GM23248 (cell line): ENCODE data around the gene STIM1. TPM values are rescaled to one million over a fixed set of nuclear protein-coding genes. Genes with fewer than 3 reads are reported as not detected.

Source experiments
- DNase-seq: peaks from one replicate; pipeline ENCODE4 v3.0.0-alpha.2; 2015
- H2AFZ ChIP-seq: fragments of 200-600 bp; sonication (generic); 2 replicates; pipeline ENCODE4 v1.6.1; 2016; ENCODE audit warnings: antibody characterized with exemption
- H3F3A ChIP-seq: fragments of 200-600 bp; sonication (generic); 2 replicates; pipeline ENCODE4 v1.6.1; 2016; ENCODE audit warnings: mild to moderate bottlenecking, antibody characterized with exemption, mixed run types; ENCODE audit not compliant: insufficient read depth
- H3K27ac ChIP-seq: fragments of 200-600 bp; sonication (generic); 2 replicates; pipeline ENCODE4 v1.5.1; 2016; ENCODE audit warnings: mild to moderate bottlenecking
- H3K27me3 ChIP-seq: fragments of 200-600 bp; sonication (generic); replicated peaks from 2 replicates; pipeline ENCODE4 v1.6.1; 2016; ENCODE audit warnings: mild to moderate bottlenecking; ENCODE audit not compliant: insufficient read depth
- H3K36me3 ChIP-seq: fragments of 200-600 bp; sonication (generic); 2 replicates; pipeline ENCODE4 v1.6.1; 2016; ENCODE audit warnings: low read depth, mild to moderate bottlenecking
- H3K4me1 ChIP-seq: fragments of 200-600 bp; sonication (generic); 2 replicates; pipeline ENCODE4 v1.6.1; 2016; ENCODE audit warnings: mild to moderate bottlenecking; ENCODE audit not compliant: insufficient read depth
- H3K4me2 ChIP-seq: fragments of 200-600 bp; sonication (generic); one replicate; pipeline ENCODE4 v1.6.1; 2016; ENCODE audit warnings: mild to moderate bottlenecking; ENCODE audit not compliant: unreplicated experiment
- H3K4me3 ChIP-seq: fragments of 200-600 bp; sonication (generic); 2 replicates; pipeline ENCODE4 v1.5.1; 2016; ENCODE audit warnings: mild to moderate bottlenecking
- H3K79me2 ChIP-seq: fragments of 200-600 bp; sonication (generic); 2 replicates; pipeline ENCODE4 v1.6.1; 2016; ENCODE audit warnings: mild to moderate bottlenecking; ENCODE audit not compliant: insufficient read depth
- H3K9ac ChIP-seq: fragments of 200-600 bp; sonication (generic); 2 replicates; pipeline ENCODE4 v1.6.1; 2016; ENCODE audit warnings: mild to moderate bottlenecking
- H3K9me2 ChIP-seq: fragments of 200-600 bp; sonication (generic); 2 replicates; pipeline ENCODE4 v1.6.1; 2016; ENCODE audit warnings: mixed run types, mild to moderate bottlenecking, moderate library complexity; ENCODE audit not compliant: insufficient read depth
- H3K9me3 ChIP-seq: fragments of 200-600 bp; sonication (generic); one replicate; pipeline ENCODE4 v1.6.1; 2017; ENCODE audit warnings: low read depth
- H4K20me1 ChIP-seq: fragments of 200-600 bp; sonication (generic); 2 replicates; pipeline ENCODE4 v1.6.0; 2016; ENCODE audit not compliant: insufficient read depth
- EZH2 ChIP-seq: fragments of 200-600 bp; sonication (generic); IDR thresholded peaks from 2 replicates; pipeline ENCODE4 v1.6.1; 2018; ENCODE audit warnings: antibody characterized with exemption, mild to moderate bottlenecking; ENCODE audit not compliant: insufficient read depth, poor library complexity, severe bottlenecking
- EZH2phosphoT487 ChIP-seq: fragments of 200-600 bp; sonication (generic); IDR thresholded peaks from 2 replicates; pipeline ENCODE4 v1.6.1; 2018; ENCODE audit warnings: antibody characterized with exemption, moderate library complexity, mild to moderate bottlenecking, low read depth; ENCODE audit not compliant: insufficient read depth
- WGBS, 2 experiments: methylation state at CpG; one replicate each; pipeline ENCODE4 v1.1.6; 2015 to 2017; ENCODE audit warnings: low lambda C conversion rate in 2 of 2, low coverage in 1 of 2; ENCODE audit errors: missing lambda C conversion rate in 2 of 2; 5-methylcytosine and 5-hydroxymethylcytosine counted together
- in situ Hi-C: fragments of 300-500 bp; cut with MboI; formaldehyde crosslinking; loops from 2 replicates; pipeline ENCODE4 v1.15.0; 2020
- polyA plus RNA-seq: library from polyadenylated mRNA; unstranded; fragments of >200 nt; fragmentation: Nextera tagmentation; extraction: Ambion mirVana; gene quantifications from 2 replicates; pipeline ENCODE4 v1.2.1, GENCODE V29; 2016
- total RNA-seq: library from RNA; depleted of rRNA; stranded (reverse); fragments of >200 nt; shearing (Covaris generic); gene quantifications from 2 replicates; pipeline ENCODE4 v1.2.3, GENCODE V29; 2014

STIM1 gene
- total and polyA plus RNA-seq, 2 experiments from 2014 or later, result 22.3 to 24.6 TPM

DNA sequence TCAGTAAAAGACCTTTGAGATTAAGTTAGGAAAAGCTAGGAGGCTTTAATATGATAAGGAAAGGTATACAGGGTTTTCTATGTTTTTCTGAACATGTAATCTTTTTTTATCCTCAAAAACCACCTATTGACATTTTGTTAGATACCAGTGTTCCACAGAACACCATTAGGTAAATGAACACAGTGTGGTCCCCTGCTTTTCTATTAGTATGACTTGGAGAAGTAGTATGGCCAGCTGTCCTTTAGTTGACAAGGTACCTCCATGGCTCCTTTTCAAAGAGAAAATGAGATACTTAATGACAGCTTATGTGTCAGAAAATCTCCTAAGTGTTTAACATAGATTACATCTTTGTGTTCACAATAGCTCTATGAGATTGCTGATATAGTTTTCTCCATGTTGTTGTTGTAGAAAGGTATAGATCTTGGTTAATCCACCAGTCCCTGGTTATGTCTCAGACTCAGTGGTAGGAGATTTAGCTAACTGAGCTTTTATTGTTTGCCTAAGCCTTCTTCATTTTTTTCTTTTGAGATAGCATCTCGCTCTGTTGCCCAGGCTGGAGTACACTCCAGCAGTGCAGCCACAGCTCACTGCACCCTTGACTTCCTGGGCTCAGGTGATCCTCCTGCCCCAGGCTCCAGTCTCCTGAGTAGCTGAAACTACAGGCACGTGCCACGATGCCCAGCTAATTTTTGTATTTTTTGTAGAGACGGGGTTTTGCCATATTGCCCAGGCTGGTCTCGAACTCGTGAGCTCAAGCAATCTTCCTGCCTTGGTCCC, 46.0 kb downstream of the STIM1 start:
- H3K4me1 ChIP-seq, result peaks cover 21% of the 10 kb centered on the region
- 95% methylated on average over 6 of the region's 6 CpGs for WGBS, 2 experiments
- in situ Hi-C loops, result no loop called here

GRCh38 chr11:3902441-3902840, 47.0 kb downstream of the STIM1 start:
- Histone ChIP-seq H3K4me1 (peaks cover 22% of the 10 kb centered on the region), H3K79me2 (peaks cover 11% of the 10 kb centered on the region), H3K4me3 (no peak overlapping the region), H3K9me3 (no peaks in the 10 kb centered on the region), H3K36me3 (no peaks in the 10 kb centered on the region), H3K9ac (no peak overlapping the region), H2AFZ (no peak overlapping the region), H3K9me2 (no peaks in the 10 kb centered on the region), H4K20me1 (no peaks in the 10 kb centered on the region), H3K27ac (no peak overlapping the region), H3K4me2 (no peak overlapping the region), H3F3A (peaks cover 27% of the 10 kb centered on the region), H3K27me3 (no peaks in the 10 kb centered on the region)
- 88 to 96% methylated on average over 7 of the region's 7 CpGs for WGBS, 2 experiments
- no peak for DNase-seq
- no peak for TF ChIP-seq EZH2phosphoT487
- no peak for TF ChIP-seq EZH2
- in situ Hi-C loops, result no loop called here

More for the DNA sequence above, 46.0 kb downstream of the STIM1 start:
- no peaks in the 10 kb centered on the region for H3K9me3 ChIP-seq
- H3K9ac ChIP-seq, result no peak overlapping the region
- no peak for DNase-seq
- peaks cover 14% of the 10 kb centered on the region for H3K79me2 ChIP-seq
- no peak overlapping the region for H3K4me2 ChIP-seq
- no peak for TF ChIP-seq EZH2phosphoT487
- TF ChIP-seq EZH2, result no peak
- H3K27ac ChIP-seq, result no peak overlapping the region
- H3F3A ChIP-seq, result peaks cover 21% of the 10 kb centered on the region
- no peaks in the 10 kb centered on the region for H3K36me3 ChIP-seq
- H3K4me3 ChIP-seq, result no peak overlapping the region
- H4K20me1 ChIP-seq, result no peaks in the 10 kb centered on the region
- no peak overlapping the region for H2AFZ ChIP-seq
- no peaks in the 10 kb centered on the region for H3K9me2 ChIP-seq
- no peaks in the 10 kb centered on the region for H3K27me3 ChIP-seq

- DNase-seq, result no peak
- TF ChIP-seq EZH2phosphoT487 (no peak), EZH2 (no peak)
- H3K4me3 ChIP-seq, result no peak overlapping the region
- H3F3A ChIP-seq, result peaks cover 27% of the 10 kb centered on the region
- H3K4me1 ChIP-seq, result peaks cover 22% of the 10 kb centered on the region
- in situ Hi-C loops, result no loop called here
- H3K27ac ChIP-seq, result no peak overlapping the region
- H3K9me3 ChIP-seq, result no peaks in the 10 kb centered on the region
- 81 to 92% methylated on average over 1 of the region's 1 CpG for WGBS, 2 experiments
- H3K9ac ChIP-seq, result no peak overlapping the region
- H2AFZ ChIP-seq, result no peak overlapping the region
- no peaks in the 10 kb centered on the region for H3K27me3 ChIP-seq
- no peaks in the 10 kb centered on the region for H3K9me2 ChIP-seq
- H3K36me3 ChIP-seq, result no peaks in the 10 kb centered on the region
- H3K79me2 ChIP-seq, result peaks cover 18% of the 10 kb centered on the region
- no peaks in the 10 kb centered on the region for H4K20me1 ChIP-seq
- no peak overlapping the region for H3K4me2 ChIP-seq
Measured at GRCh38 chr11:3903207-3903896, 47.9 kb downstream of the STIM1 start.

- WGBS, 2 experiments, result 60 to 61% methylated on average over 5 of the region's 5 CpGs
- in situ Hi-C loops, result no loop called here
- Histone ChIP-seq H3K4me1 (peaks cover 22% of the 10 kb centered on the region), H2AFZ (no peak overlapping the region), H3K4me2 (no peak overlapping the region), H4K20me1 (no peaks in the 10 kb centered on the region), H3K9me2 (no peaks in the 10 kb centered on the region), H3K27ac (0 out of 2 replicates have a peak overlapping the region, but pooled peaks have one; percentile 83), H3F3A (peaks cover 27% of the 10 kb centered on the region), H3K27me3 (no peaks in the 10 kb centered on the region), H3K9me3 (no peaks in the 10 kb centered on the region), H3K9ac (no peak overlapping the region), H3K4me3 (no peak overlapping the region), H3K79me2 (peaks cover 19% of the 10 kb centered on the region), H3K36me3 (no peaks in the 10 kb centered on the region)
- DNase-seq, result peak; percentile 29
- TF ChIP-seq EZH2phosphoT487, result no peak
- no peak for TF ChIP-seq EZH2
Measured at GRCh38 chr11:3904228-3904627, 48.8 kb downstream of the STIM1 start.
